Right lobe of liver (tissue), 4 donors: ENCODE data around the gene CTIF.

Source experiments
- CTCF ChIP-seq, 4 donors: fragments of 200-600 bp in 3 of 4; fragments of 450-650 bp in 1 of 4; IDR thresholded peaks; one replicate each; pipeline versions ENCODE4 v1.5.1 to v1.8.0; 2016 to 2022; ENCODE audit warnings: antibody characterized with exemption in 4 of 4, mild to moderate bottlenecking in 2 of 4
- POLR2A ChIP-seq: fragments of 450-650 bp; IDR thresholded peaks from one replicate; pipeline ENCODE4 v1.6.1; 2017; ENCODE audit warnings: antibody characterized with exemption, mild to moderate bottlenecking
- donor health status: DM: no; HTN: no; CAD: no.
- donor health status: DM: no; HTN: no; CAD: no.
- donor health status: DM: no; HTN: yes; CAD: no.

- no peak for TF ChIP-seq CTCF (IDR thresholded peaks at IDR 0.05)
- TF ChIP-seq POLR2A, result no peak
Observed at GRCh38 chr18:48869591-48869990, 330.8 kb downstream of the CTIF start.
